Endothelial cell of umbilical vein (primary cell): ENCODE data around the gene ARMH3.

ENCODE experiments used
- EZH2 ChIP-seq: IDR thresholded peaks from 2 replicates; pipeline ENCODE4 v1.6.1; 2012; ENCODE audit warnings: borderline replicate concordance, low read depth, mild to moderate bottlenecking, moderate library complexity, low read length, inconsistent platforms; ENCODE audit not compliant: severe bottlenecking
- FOS ChIP-seq: IDR thresholded peaks from 2 replicates; pipeline ENCODE4 v1.6.1; 2011; ENCODE audit warnings: mild to moderate bottlenecking, low read length, moderate library complexity, borderline replicate concordance; ENCODE audit not compliant: insufficient read depth
- JUN ChIP-seq: IDR thresholded peaks from 2 replicates; pipeline ENCODE4 v1.6.1; 2011; ENCODE audit warnings: borderline replicate concordance, low read depth; ENCODE audit not compliant: insufficient read length, insufficient read depth
- MYC ChIP-seq: IDR thresholded peaks from one replicate; pipeline ENCODE4 v1.6.1; 2011; ENCODE audit warnings: mild to moderate bottlenecking, low read depth, low read length
- POLR2A ChIP-seq: IDR thresholded peaks from 2 replicates; pipeline ENCODE4 v1.6.1; 2012; ENCODE audit warnings: low read depth, mild to moderate bottlenecking, control low read depth, low read length
- POLR2AphosphoS5 ChIP-seq: IDR thresholded peaks from 2 replicates; pipeline ENCODE4 v1.6.1; 2012; ENCODE audit warnings: low read depth, mild to moderate bottlenecking, control low read depth, low read length, moderate library complexity; ENCODE audit not compliant: insufficient read depth
- TF ChIP-seq, protein P1 (sequence below), 2 donors: IDR thresholded peaks; 1 replicate in 1 of 2; 2 replicates in 1 of 2; pipeline ENCODE4 v1.5.1; 2011; ENCODE audit warnings: low read length in 2 of 2, mild to moderate bottlenecking in 2 of 2, moderate library complexity in 2 of 2, control low read depth in 1 of 2, inconsistent platforms in 1 of 2, low read depth in 1 of 2; ENCODE audit not compliant: insufficient read depth in 1 of 2; ENCODE audit errors: extremely low read depth in 1 of 2
- TF ChIP-seq, protein P2 (sequence below): IDR thresholded peaks from 2 replicates; pipeline ENCODE4 v1.6.1; 2011; ENCODE audit not compliant: insufficient read depth, insufficient read length

DNA sequence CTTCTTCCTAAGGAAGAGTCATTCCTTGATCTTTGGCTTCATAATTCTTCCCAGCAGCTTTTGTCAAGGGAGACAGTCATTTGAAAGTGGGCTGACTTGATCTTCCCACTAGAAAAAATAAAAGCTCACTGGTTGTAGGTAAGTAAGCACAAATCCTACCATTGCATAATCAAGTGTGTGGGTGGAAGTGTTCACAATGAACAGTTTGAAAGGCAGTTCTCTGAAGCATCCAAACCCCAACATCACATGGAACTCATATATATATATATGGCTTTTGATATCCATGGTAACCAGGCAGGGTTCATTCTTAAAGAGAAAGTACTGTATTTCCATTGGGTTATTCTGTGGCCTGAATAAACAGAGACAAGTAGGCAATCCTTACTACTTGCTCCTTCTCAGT lies 51.6 kb downstream of the ARMH3 start:
- TF ChIP-seq, protein P1, sequence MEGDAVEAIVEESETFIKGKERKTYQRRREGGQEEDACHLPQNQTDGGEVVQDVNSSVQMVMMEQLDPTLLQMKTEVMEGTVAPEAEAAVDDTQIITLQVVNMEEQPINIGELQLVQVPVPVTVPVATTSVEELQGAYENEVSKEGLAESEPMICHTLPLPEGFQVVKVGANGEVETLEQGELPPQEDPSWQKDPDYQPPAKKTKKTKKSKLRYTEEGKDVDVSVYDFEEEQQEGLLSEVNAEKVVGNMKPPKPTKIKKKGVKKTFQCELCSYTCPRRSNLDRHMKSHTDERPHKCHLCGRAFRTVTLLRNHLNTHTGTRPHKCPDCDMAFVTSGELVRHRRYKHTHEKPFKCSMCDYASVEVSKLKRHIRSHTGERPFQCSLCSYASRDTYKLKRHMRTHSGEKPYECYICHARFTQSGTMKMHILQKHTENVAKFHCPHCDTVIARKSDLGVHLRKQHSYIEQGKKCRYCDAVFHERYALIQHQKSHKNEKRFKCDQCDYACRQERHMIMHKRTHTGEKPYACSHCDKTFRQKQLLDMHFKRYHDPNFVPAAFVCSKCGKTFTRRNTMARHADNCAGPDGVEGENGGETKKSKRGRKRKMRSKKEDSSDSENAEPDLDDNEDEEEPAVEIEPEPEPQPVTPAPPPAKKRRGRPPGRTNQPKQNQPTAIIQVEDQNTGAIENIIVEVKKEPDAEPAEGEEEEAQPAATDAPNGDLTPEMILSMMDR (IDR thresholded peaks at IDR 0.05; ENCODE audit: extremely low read depth in 1 of 2, insufficient read depth in 1 of 2, low read depth in 1 of 2, low read length in 2 of 2): no peak
- no peak for TF ChIP-seq POLR2A
- TF ChIP-seq MYC: no peak
- no peak for TF ChIP-seq EZH2
- TF ChIP-seq POLR2AphosphoS5: no peak
- TF ChIP-seq, protein P2, sequence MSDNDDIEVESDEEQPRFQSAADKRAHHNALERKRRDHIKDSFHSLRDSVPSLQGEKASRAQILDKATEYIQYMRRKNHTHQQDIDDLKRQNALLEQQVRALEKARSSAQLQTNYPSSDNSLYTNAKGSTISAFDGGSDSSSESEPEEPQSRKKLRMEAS: no peak
- no peak for TF ChIP-seq FOS
- no peak for TF ChIP-seq JUN
